Activated T-helper 9 cell treated with anti-CD3 and anti-CD28 coated beads, Interleukin-2, amount 50 U/mL, for 16 hours (primary cell): ENCODE results near the gene MCTP2.
"Not testable (repeated sequence)": the region's sequence is repeated elsewhere in the genome, so short reads cannot be mapped to it uniquely, and the experiment has no call there.

Experiments used
- DNase-seq: peaks from one replicate; pipeline ENCODE4 v3.0.0-alpha.2; 2020; ENCODE audit warnings: low read depth

The MCTP2 gene

DNA sequence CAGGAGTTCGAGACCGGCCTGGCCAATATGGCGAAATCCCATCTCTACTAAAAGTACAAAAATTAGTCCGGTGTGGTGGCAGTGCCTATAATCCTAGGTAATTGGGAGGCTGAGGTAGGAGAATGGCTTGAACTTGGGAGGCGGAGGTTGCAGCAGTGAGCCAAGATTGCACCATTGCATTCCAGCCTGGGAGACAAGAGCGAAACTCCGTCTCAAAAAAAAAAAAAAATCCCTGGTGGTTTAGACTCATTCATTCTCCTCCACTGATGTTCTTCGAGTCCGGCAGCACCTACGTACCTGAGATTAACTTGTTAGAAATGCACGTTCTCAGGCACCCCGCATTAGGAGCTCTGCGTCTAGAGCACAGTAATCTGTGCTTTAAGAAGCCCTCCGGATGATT, 3.7 kb downstream of the MCTP2 start:
- DNase-seq: no peak

DNA sequence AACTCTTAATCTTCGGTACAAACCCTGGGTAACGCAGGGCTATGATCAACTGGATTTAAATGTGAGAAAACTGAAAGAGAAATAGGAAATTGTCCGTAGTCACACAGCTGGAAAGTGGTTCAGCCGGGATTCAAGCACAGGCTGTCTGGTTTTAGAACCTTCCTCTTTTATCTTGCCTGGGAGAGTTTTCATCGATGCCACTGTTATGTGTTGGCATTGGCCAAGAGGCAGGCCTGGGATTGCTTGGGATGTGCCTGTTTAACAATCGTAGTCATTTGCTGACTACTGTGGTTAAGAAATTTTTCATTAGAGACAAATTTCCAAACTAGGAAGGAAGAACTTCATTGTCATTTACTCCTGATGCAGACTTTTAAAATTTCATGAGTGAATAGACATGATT, 4.3 kb downstream of the MCTP2 start:
- DNase-seq: no peak

DNA sequence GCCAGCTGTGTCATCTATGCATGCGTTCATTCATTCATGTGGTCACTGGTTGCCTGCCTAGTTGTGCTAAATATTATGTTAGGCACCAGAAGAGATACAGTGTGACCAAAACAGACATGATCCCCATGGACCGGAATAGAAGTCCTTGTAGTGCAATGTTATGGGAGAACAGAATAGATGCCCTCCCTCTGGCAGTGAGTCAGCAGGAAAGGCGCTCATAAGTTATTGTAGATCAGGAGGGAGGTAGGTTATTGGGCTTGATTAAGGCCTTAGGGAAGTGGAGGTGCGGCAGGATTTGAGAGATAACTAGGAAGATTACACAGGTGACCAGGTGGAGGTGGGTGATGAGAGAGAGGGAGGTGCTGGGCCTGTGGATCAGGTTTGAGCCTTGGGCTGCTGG, 5.2 kb downstream of the MCTP2 start:
- DNase-seq: no peak

DNA sequence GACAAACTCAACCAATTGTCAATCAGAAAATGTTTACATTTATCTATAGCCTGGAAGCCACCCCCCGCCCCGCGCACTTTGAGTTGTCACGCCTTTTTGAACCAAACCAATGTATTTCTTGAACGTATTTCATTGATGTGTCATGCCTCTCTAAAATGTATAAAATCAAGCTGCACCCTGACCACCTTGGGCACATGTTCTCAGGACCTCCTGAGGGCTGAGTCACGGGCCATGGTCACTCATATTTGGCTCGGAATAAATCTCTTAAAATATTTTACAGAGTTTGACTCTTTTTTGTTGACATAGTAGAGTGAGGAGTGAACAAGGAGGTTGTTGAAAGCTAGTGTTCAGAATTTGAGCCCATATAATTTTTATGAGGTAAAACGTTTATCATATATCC, 6.5 kb downstream of the MCTP2 start:
- no peak for DNase-seq

DNA sequence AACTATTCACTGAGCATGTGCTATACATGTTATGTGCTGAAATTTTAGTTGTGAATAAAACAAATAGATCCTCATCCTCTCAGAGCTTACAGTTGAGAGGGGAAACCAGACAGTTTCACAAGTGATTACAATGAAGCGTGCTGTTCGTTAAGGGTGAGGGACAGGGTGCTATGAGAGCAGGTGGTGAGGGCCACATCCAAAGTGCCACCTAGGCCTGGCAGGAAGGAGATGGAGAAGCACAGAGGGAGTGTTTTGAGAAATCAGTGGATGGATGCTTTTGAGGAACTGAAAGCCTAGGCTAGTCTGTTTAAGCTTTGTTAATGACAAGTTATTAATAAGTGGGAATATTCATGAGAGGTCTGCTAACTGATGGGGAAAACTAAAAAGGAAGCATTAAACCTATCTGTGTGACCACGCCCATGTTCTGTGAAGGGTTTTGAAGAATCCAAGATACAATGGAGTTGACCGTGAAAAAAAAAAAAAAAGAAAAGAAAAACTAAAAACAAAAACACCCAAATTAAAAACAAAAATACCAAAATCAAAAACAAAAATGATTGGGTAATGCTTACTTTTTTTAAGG, 7.3 kb downstream of the MCTP2 start:
- no peak for DNase-seq

DNA sequence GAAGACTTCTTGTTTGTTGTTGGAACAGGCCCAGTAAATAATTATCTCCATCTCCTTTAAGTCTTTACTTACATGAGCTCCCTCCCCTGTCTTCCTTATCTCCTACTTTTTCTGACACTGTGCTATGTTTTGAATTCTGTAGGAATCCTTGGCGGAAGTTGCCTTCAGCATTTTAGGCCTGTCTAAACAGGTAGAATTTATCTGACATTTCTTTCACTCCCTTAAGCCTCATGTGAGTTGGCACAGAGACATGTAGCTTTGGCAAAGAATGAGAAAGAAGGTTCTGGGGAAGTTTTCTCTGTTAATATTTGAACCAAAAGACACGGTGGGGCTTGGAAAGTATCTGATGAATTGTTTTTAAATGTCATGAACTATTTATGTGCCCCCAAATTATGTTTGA, 8.1 kb downstream of the MCTP2 start:
- DNase-seq: no peak

DNA sequence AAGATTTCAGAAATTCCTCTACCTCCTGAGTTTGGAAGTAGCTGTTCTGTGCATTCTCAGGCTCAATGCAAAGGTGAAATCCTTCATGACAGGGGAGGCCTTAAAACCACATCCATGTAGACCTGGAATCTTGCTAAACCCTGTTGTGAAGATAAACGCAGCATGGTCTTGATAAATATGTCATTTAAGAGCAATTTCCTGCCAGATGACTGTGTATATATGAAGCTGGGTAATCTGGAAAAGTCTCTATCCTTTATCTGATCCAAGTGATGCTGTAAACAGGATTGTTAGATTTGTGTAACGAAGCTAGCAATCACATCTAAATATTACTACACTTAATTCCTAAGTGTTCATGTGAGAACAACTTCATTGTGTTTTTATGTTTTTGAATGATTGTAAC, 9.1 kb downstream of the MCTP2 start:
- no peak for DNase-seq

DNA sequence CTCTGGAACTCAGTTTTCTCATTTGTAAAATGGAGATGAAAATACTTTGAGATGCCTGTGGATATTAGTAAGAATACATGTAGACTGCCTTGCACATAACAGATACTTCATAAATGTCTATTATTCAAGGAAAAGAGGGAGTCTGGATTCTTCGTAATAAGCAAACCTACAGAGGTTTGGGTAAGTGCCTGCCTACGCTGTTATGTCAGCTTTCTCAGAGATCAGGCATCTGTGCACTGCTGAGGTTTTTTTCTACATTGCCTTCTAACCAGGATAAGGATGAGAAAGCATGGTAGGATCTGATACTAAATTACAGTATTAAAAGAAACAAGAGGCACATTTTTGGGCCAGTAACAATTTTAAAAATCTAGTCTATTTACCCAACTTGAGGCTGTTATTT, 10.9 kb downstream of the MCTP2 start:
- no peak for DNase-seq

DNA sequence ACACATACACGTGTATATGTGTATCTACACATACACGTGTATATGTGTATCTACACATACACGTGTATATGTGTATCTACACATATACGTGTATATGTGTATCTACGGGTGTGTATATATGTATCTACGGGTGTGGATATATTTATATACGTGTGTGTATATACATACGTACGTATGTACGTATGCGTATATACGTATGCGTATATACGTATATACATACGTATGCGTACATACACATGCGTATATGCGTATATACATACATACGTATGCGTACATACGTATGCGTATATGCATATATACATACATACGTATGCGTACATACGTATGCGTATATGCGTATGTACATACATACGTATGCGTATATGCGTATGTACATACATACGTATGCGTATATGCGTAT, 11.6 kb downstream of the MCTP2 start:
- DNase-seq: not testable (repeated sequence)

DNA sequence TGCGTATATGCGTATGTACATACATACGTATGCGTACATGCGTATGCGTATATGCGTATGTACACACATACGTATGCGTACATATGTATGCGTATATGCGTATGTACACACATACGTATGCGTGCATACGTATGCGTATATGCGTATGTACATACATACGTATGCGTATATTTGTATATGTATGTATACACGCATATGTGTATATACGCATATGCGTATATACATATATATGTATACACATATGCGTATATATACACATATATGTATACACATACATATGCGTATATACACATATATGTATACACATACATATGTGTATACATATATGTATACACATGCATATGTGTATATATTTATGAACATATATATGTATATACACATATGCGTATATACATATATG, 12.1 kb downstream of the MCTP2 start:
- DNase-seq: no peak

DNA sequence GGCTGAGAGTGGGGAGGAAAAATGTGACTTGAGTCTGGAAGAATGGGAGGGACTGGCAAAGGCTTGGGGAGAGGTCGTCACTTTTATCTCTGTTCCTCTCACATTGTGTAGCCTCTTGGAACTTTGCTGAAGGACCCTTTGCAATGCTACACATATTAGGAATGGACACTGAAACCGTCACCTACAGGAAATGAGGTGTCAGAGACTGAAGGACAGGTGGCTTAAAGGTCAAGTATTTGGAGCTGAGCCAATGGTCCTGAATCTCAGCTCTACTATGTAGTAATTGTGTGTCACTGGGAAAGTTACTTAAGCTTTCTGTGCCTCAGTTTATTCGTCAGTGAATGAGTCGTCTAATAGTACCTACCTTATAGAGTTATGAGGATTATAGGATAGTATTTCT, 14.7 kb downstream of the MCTP2 start:
- no peak for DNase-seq

DNA sequence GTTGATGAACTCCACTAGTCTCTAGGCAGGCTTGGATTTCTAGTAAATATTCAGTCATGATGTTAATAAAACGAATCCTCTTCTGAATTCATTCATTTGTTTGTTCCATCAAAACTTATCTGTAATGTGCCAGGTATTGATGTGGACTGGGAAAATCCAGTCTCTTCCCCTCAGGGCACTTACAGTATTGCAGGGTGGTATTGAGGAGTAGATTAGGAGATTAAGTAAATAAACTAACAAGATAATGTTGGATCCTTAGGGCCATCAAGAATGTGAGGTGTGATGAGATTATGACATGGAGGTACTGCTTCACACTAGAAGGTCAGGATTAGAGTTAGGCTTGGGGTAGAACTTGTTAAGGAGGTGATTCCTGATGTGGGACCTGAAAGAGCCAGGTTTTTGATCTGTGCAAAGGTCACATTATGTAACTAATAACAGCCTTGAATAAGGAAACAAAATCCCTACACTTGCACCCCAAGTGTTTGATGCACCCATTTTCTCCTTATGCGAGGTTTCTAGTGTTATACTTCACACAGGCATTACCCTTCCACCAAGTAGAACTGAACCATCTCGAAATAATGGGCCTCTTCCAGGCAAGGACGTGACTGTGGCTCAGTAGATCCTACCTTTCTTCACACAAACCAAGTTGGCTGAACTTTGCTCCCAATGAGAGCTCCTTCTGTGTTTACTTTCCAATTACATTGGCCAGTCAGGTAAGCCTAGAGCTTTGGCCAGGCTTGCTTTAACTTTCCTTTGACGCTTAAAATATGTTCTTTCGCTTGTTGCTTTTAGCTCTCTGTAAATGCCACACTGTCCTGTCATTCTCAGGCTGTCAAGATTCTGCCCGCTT, 16.7 kb downstream of the MCTP2 start:
- no peak for DNase-seq

DNA sequence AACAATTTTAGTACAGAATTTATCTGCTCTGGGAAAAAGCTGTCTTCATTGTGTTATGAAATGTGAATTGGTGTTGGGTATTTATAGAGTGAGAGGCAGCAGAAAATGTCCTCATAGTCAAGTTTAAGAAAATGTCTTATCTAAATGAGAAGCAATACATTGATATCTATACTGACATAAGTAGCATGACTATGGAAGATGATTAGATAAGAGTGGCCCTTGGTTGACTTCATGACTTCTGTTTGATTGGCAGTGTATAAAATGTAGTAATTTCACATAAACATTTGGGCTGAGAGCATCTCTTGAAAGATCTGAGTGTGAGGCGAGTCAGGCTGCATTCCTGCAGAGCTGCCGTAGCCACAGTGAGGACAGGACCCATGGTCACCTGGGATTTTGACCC, 19.4 kb downstream of the MCTP2 start:
- no peak for DNase-seq

DNA sequence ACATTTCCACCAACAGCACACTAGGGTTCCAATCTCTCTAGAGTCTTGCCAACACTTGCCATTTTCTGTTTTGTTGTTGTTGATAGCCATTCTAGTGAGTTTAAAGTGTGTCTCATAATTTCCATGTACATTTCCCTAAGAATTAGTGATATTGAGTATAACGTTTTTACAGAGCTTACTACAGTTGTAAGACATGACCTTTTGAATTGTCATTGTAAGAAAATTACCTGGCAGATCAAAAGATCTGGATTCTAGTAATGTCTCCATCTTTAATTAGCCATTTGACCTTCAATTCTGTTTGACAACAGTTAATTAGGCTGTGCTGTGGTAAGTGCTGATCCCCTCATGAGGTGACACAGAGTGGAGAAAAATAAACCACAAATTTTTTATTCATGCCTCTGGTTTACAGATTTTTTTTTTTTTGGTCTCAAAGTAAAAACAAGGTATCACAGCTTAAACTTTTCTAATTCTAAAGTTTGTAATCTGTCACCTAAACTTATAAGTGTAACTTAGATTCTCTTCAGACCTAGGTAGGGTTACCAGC, 20.9 kb downstream of the MCTP2 start:
- DNase-seq: no peak

DNA sequence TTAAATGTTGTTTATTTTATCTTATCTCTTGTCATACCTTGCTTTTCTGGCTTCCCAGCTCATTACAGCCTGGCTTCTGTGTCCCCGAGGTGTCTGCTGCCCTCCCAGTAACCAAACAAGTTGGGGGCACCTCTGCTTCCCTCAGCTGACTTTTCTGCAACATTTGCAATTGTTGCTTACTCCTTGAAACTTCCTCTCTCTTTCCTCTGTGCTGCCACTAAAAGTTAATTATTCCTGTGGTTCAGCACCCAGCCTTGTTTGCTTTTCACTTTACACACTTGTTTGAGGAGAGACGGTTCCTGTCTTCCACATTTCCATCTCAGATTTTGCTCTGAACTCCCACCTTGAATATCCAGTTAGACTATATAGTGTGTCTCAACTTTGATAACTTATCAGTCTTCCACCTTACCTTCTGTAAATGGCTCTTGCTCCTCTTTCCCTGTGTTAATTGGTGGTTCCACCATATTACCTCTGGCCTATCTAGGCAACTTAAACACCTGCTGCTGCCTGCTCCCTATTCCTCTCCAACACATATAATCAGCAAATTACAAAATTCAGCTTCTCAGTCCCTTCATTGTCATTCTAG, 21.6 kb downstream of the MCTP2 start:
- no peak for DNase-seq

DNA sequence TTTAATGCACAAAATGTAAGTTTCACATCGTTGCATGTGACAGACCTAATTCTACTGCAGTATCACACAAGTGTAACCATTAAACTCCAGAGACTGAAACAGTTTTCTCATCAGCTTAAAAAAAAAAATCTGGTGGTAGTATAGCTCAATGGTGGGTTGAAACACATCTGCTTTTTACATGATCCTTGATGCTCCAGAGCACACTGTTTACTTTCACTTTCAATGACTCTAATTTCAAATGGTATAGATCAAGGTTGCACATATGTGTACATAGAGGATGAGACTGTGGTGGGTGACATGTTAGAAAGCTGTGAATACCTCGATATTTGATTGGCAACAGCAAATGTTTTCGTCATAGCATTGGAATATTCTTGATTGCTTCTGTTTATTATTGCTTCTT, 22.4 kb downstream of the MCTP2 start:
- DNase-seq: no peak

DNA sequence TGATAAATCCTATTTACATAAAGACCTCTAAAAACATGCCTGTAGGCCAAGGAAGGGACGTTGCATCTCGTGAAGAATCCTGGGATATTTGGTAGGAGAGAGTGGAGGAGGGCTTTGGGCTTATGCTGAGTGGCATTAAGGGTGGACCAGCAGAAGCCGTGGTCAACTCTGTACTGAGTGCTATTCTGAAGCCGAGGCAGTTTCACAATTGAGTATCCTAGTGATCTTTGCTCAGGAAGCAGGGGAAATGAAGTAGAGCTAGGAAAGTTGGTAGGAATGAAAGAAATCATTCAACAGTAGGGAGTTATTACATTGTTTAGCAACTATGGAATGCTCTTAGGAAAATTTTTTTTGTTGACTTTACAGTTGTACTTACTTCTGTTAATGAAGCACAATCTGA, 24.2 kb downstream of the MCTP2 start:
- no peak for DNase-seq

DNA sequence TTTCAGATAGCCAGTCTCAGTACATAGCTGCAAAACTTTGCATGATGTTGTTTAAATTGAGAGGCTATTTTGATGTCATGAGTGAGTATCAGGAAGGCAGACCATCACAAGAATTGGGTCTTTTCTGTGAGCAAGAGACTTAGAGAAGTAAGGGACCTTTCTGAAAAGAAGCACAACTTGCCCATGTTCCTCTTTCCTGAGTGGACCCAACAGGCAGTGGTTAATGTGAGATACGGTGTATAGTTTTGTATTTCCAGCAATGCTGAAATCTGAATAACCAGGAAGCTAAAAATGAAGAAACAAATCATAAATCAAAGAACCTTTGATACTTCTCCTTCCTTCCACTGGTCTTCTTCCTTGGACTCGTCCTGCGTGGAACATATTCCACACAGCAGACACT, 25.1 kb downstream of the MCTP2 start:
- no peak for DNase-seq

DNA sequence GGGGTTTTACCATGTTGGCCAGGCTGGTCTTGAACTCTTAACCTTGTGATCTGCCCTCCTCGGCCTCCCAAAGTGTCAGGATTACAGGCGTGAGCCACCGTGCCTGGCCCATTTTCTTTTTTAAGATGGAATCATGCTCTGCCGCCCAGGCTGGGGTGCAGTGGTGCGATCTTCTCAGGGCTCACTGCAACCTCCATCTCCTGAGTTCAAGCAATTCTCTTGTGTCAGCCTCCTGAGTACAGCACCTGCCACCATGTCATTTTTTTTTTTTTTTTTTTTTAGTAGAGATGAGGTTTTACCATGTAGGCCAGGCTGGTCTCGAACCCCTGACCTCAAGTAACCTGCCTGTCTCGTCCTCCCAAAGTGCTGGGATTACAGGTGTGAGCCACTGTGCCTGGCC, 26.4 kb downstream of the MCTP2 start:
- not testable (repeated sequence) for DNase-seq

DNA sequence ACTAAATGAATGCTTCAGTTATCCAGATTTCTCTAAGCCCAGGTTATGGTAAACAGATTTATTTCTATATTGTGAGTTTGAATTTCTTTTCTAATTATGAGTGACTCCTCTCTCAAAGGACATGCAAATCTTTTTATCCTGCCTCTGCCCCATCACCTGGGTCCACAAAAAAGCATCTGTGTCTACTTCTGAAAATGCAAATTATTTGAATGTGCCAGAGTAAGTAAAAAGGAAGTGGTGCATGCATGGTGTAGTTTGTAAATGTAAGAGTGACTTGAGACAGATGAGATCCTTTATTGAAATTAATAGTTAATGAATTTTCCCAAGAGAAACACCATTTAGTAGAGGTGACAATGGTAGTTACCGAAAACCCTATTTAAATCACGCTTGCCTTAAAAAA, 26.9 kb downstream of the MCTP2 start:
- DNase-seq: no peak

DNA sequence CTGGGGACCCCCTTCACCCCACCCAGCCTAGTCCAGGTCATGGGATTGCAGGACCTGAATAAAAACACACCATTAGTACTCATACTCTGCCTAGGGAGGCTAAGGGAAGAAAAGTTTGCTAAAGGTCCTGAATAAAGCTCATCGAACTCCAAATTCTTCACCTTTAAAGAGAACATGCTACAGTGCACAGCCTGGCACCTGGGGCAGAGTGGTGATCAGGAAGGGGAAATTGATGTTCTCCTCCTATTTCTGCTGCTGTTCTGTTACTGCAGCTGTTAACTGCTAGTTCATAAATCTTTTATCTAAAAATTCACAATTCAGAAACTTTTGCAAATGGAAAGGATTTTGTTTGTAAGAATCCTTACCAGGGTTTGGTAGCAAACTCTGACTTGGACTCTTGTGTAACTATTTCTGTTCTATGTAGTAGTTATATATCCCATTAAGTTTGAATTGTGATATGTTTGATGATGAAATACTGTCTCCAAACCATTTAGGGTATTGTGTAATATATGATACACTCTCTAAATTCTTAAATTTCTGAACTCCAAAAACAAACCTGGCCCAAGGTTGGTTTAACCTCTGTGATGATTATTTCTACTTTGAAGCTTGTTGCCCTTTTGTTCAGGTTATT, 27.9 kb downstream of the MCTP2 start:
- DNase-seq: no peak

DNA sequence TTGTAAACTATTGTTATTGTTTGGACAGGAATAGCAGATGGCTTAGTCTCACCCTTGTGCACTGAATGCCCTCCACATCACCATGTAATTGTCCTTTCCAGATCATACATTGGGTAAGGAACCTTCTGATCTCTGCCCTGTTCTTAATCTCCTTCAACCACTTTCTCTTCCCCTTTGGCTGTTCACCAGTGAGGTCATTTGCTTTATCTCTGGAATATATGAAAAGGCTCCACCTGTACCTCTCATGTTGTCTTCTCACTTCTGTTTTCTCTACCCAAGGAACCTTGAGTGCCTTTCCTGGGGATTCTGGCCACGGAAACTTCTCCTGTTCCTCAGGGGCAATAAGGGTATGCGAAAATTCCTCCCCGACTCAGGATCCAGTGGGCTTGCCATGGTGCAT, 28.5 kb downstream of the MCTP2 start:
- no peak for DNase-seq

DNA sequence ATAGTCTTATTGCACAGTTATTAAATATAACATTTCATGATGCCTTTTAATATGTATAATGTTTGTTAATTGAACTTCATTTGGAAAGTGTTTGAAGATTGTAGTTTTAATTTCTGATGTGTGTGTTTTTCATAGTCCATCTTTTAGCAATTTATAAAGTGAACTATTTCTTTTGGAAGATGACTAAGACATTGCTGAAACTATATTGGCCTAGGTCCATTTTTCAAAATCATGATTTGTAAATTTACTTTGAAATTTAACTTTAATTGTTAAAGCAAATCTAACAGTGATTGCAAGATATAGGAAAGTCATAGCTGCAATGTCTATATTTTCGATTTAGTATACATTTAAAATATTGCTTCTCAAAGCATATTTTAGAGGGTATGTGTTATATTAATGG, 30.8 kb downstream of the MCTP2 start:
- DNase-seq: no peak
